PFSK-1 (cell line): ENCODE results near the gene GLIS1.

ENCODE experiments used
- FOXP2 ChIP-seq: optimal IDR thresholded peaks from 2 replicates; pipeline ENCODE3; 2011; ENCODE audit warnings: borderline replicate concordance, control low read depth, inconsistent platforms; ENCODE audit not compliant: insufficient read depth; ENCODE audit errors: extremely low read length, extremely low read depth
- POLR2AphosphoS5 ChIP-seq: IDR thresholded peaks from 2 replicates; pipeline ENCODE4 v1.6.1; 2012; ENCODE audit warnings: low read depth, mild to moderate bottlenecking, control low read depth, low read length, moderate library complexity
- REST ChIP-seq, 2 experiments: IDR thresholded peaks; 2 replicates each; pipeline versions ENCODE4 v1.6.1 to v1.8.0; 2011 to 2012; ENCODE audit warnings: low read depth in 2 of 2, low read length in 2 of 2, control low read depth in 1 of 2, inconsistent platforms in 1 of 2, mild to moderate bottlenecking in 1 of 2, moderate library complexity in 1 of 2; ENCODE audit not compliant: insufficient read depth in 1 of 2
- SIN3A ChIP-seq: IDR thresholded peaks from 2 replicates; pipeline ENCODE4 v1.6.1; 2012; ENCODE audit warnings: mild to moderate bottlenecking, low read length, moderate library complexity, borderline replicate concordance; ENCODE audit not compliant: insufficient read depth
- TAF1 ChIP-seq: IDR thresholded peaks from 2 replicates; pipeline ENCODE4 v1.6.1; 2012; ENCODE audit warnings: low read length, control low read depth, borderline replicate concordance; ENCODE audit not compliant: insufficient read depth

GLIS1 gene

GRCh38 chr1:53573931-53574330 lies 165.0 kb downstream of the GLIS1 start:
- TF ChIP-seq POLR2AphosphoS5 (no peak), REST (IDR thresholded peaks at IDR 0.05; ENCODE audit: insufficient read depth in 1 of 2, low read depth in 2 of 2, low read length in 2 of 2) (no peak)

- TF ChIP-seq REST (IDR thresholded peaks at IDR 0.05; ENCODE audit: insufficient read depth in 1 of 2, low read depth in 2 of 2, low read length in 2 of 2) (no peak), TAF1 (no peak), FOXP2 (no peak), POLR2AphosphoS5 (no peak), SIN3A (no peak)
Observed at GRCh38 chr1:53573522-53573921, 165.4 kb downstream of the GLIS1 start.

GRCh38 chr1:53572815-53573173 lies 166.2 kb downstream of the GLIS1 start:
- no peak for TF ChIP-seq FOXP2
- no peak for TF ChIP-seq POLR2AphosphoS5

GRCh38 chr1:53572065-53572814 lies 166.7 kb downstream of the GLIS1 start:
- TF ChIP-seq REST (IDR thresholded peaks at IDR 0.05; ENCODE audit: insufficient read depth in 1 of 2, low read depth in 2 of 2, low read length in 2 of 2) (no peak), FOXP2 (no peak), TAF1 (no peak), POLR2AphosphoS5 (no peak), SIN3A (no peak)

- TF ChIP-seq FOXP2, result no peak
Observed at GRCh38 chr1:53568540-53568939, 170.4 kb downstream of the GLIS1 start.

- no peak for TF ChIP-seq SIN3A
- TF ChIP-seq POLR2AphosphoS5, result no peak
- no peak for TF ChIP-seq FOXP2
- no peak for TF ChIP-seq REST (IDR thresholded peaks at IDR 0.05; ENCODE audit: insufficient read depth in 1 of 2, low read depth in 2 of 2, low read length in 2 of 2)
- TF ChIP-seq TAF1, result no peak
Observed at GRCh38 chr1:53567851-53568250, 171.1 kb downstream of the GLIS1 start.
